K562 (cell line): ENCODE measurements around the gene DCST1. TPM values are rescaled to one million over a fixed set of nuclear protein-coding genes. Genes with fewer than 3 reads are reported as not detected.

Source experiments
- ATAC-seq: fragments of 200-7000 bp; cut with Tn5 transposase; 3 replicates; pipeline ENCODE4 v1.9.1; 2020; ENCODE audit warnings: moderate library complexity
- BruUV-seq: library from RNA; stranded (reverse); fragments of 400-500 nt; replicated peaks from 2 replicates; lab custom pipeline; 2021; lab: Mats Ljungman, UMichigan
- CTCF ChIA-PET: fragments of 300-600 bp; formaldehyde crosslinking; extraction: SDS; loops from one replicate; lab custom pipeline; 2021; ENCODE audit warnings: low intra/inter-chr PET ratio; lab: Yijun Ruan, JAX
- POLR2A ChIA-PET: fragments of 300-600, 350-650 bp; sonication (Branson Sonifier 250); formaldehyde crosslinking; extraction: SDS; loops from one replicate; lab custom pipeline; 2021; ENCODE audit warnings: antibody characterized with exemption, inconsistent platforms; lab: Yijun Ruan, JAX
- DNase-seq, 4 experiments: peaks; one replicate each; pipeline versions ENCODE4 v3.0.0 to v3.0.0-alpha.2; 2011 to 2018; ENCODE audit warnings: low spot score in 3 of 4, mixed read lengths in 3 of 4; ENCODE audit errors: extremely low read depth in 1 of 4
- FAIRE-seq: peaks from 2 replicates; lab custom pipeline; 2011; peaks lifted over from hg19 to GRCh38; lab: Jason Lieb, UNC
- H2AFZ ChIP-seq: 2 replicates; pipeline ENCODE4 v1.6.0; 2011; ENCODE audit warnings: low read depth, low read length, control low read depth, inconsistent platforms
- H3K27ac ChIP-seq: fragments of 200-600 bp; 3 replicates; pipeline ENCODE4 v1.8.0; 2011; ENCODE audit warnings: low read depth, mild to moderate bottlenecking, control low read depth, inconsistent platforms, low read length, moderate library complexity, mixed read lengths; ENCODE audit errors: extremely low read depth
- H3K27me3 ChIP-seq, 2 experiments: fragments of 300-600 bp in 1 of 2; 2 replicates in 1 of 2; 3 replicates in 1 of 2; pipeline versions ENCODE4 v1.6.0 to v1.8.0; 2011; ENCODE audit warnings: inconsistent platforms in 2 of 2, low read length in 2 of 2, mild to moderate bottlenecking in 1 of 2, mixed read lengths in 1 of 2, moderate library complexity in 1 of 2; ENCODE audit not compliant: control insufficient read depth in 2 of 2, insufficient read depth in 2 of 2
- H3K36me3 ChIP-seq: fragments of 300-600 bp; 3 replicates; pipeline ENCODE4 v1.8.0; 2011; ENCODE audit warnings: mild to moderate bottlenecking, low read length, inconsistent platforms; ENCODE audit not compliant: control insufficient read depth, insufficient read depth
- H3K4me1 ChIP-seq, 2 experiments: fragments of 200-600 bp in 1 of 2; replicated peaks in 1 of 2; 2 replicates in 1 of 2; 3 replicates in 1 of 2; pipeline versions ENCODE4 v1.5.1 to v1.8.0; 2011; ENCODE audit warnings: inconsistent platforms in 2 of 2, low read length in 2 of 2, mild to moderate bottlenecking in 1 of 2, mixed read lengths in 1 of 2, moderate library complexity in 1 of 2; ENCODE audit not compliant: control insufficient read depth in 2 of 2, insufficient read depth in 2 of 2
- H3K4me2 ChIP-seq: 2 replicates; pipeline ENCODE4 v1.6.1; 2011; ENCODE audit warnings: low read length, control low read depth, inconsistent platforms, mixed read lengths; ENCODE audit not compliant: insufficient read depth
- H3K4me3 ChIP-seq: fragments of 200-600 bp; sonication (generic), shearing (Covaris generic); 2 replicates; pipeline ENCODE4 v1.5.1; 2016; ENCODE audit warnings: control low read depth, inconsistent platforms
- H3K79me2 ChIP-seq: fragments of 200-600 bp; 3 replicates; pipeline ENCODE4 v1.8.0; 2011; ENCODE audit warnings: low read length, inconsistent platforms; ENCODE audit not compliant: control insufficient read depth, insufficient read depth
- H3K9ac ChIP-seq, 2 experiments: 2 replicates each; pipeline versions ENCODE4 v1.6.0 to v1.6.1; 2011; ENCODE audit warnings: low read depth in 2 of 2, low read length in 2 of 2, control low read depth in 1 of 2, inconsistent platforms in 1 of 2, mild to moderate bottlenecking in 1 of 2, mixed read lengths in 1 of 2; ENCODE audit not compliant: insufficient read depth in 1 of 2
- H3K9me1 ChIP-seq: one replicate; pipeline ENCODE4 v1.6.0; 2011; ENCODE audit warnings: inconsistent platforms, mild to moderate bottlenecking, low read length, moderate library complexity; ENCODE audit not compliant: control insufficient read depth, insufficient read depth
- H3K9me3 ChIP-seq: replicated peaks from 2 replicates; pipeline ENCODE4 v1.5.1; 2011; ENCODE audit warnings: low read depth, low read length, inconsistent platforms; ENCODE audit not compliant: control insufficient read depth, insufficient read depth
- H4K20me1 ChIP-seq: replicated peaks from 2 replicates; pipeline ENCODE4 v1.6.1; 2011; ENCODE audit warnings: low read length, inconsistent platforms, mixed read lengths; ENCODE audit not compliant: control insufficient read depth, insufficient read depth
- CAMTA2 ChIP-seq: fragments of 250-450 bp; sonication (Bioruptor Pico); conservative IDR thresholded peaks from 2 replicates; pipeline ENCODE4 v1.5.1; 2022
- CHD2 ChIP-seq: IDR thresholded peaks from 2 replicates; pipeline ENCODE4 v1.6.1; 2011; ENCODE audit warnings: low read depth, low read length
- DPF2 ChIP-seq: fragments of 450-650 bp; IDR thresholded peaks from 2 replicates; pipeline ENCODE4 v1.6.1; 2016
- E2F3 ChIP-seq: fragments of 250-450 bp; sonication (Bioruptor Pico); IDR thresholded peaks from 2 replicates; pipeline ENCODE4 v1.4.0; 2020; ENCODE audit warnings: mild to moderate bottlenecking
- FOXM1 ChIP-seq, 2 experiments: fragments of 450-650 bp in 1 of 2; sonication (generic) in 1 of 2; formaldehyde crosslinking in 1 of 2; IDR thresholded peaks; 2 replicates each; pipeline versions ENCODE4 v1.6.1 to v1.9.0; 2017 to 2022; ENCODE audit warnings: low read depth in 2 of 2, mild to moderate bottlenecking in 2 of 2, missing genetic modification reagents in 1 of 2, moderate library complexity in 1 of 2
- HDAC1 ChIP-seq, 2 experiments: fragments of 450-650 bp; IDR thresholded peaks; 2 replicates each; pipeline ENCODE4 v1.6.1; 2016 to 2017; ENCODE audit warnings: inconsistent platforms in 1 of 2, mild to moderate bottlenecking in 1 of 2, moderate library complexity in 1 of 2
- LEF1 ChIP-seq: fragments of 450-650 bp; IDR thresholded peaks from 2 replicates; pipeline ENCODE4 v1.6.1; 2016; ENCODE audit warnings: mild to moderate bottlenecking
- MAX ChIP-seq: sonication (generic); formaldehyde crosslinking; IDR thresholded peaks from 2 replicates; pipeline ENCODE4 v1.9.0; 2022; ENCODE audit warnings: mild to moderate bottlenecking, missing genetic modification reagents
- MBD2 ChIP-seq: sonication (generic); IDR thresholded peaks from 2 replicates; pipeline ENCODE4 v1.6.1; 2016; ENCODE audit warnings: low read depth, borderline replicate concordance
- MTA3 ChIP-seq: fragments of 450-650 bp; formaldehyde crosslinking; IDR thresholded peaks from 2 replicates; pipeline ENCODE4 v1.6.1; 2017; ENCODE audit warnings: mild to moderate bottlenecking, borderline replicate concordance
- MYNN ChIP-seq, 2 experiments: sonication (generic); formaldehyde crosslinking in 1 of 2; IDR thresholded peaks; 2 replicates each; pipeline versions ENCODE4 v1.5.0 to v1.6.1; 2016 to 2020; ENCODE audit warnings: antibody characterized with exemption in 1 of 2, missing genetic modification reagents in 1 of 2
- PYGO2 ChIP-seq: fragments of 450-650 bp; IDR thresholded peaks from 2 replicates; pipeline ENCODE4 v1.6.1; 2016; ENCODE audit warnings: mild to moderate bottlenecking, missing genetic modification characterization, moderate library complexity, missing compliant biosample characterization
- RNF2 ChIP-seq: sonication (generic); IDR thresholded peaks from 2 replicates; pipeline ENCODE4 v1.6.1; 2016
- SMARCC2 ChIP-seq: fragments of 450-650 bp; IDR thresholded peaks from 2 replicates; pipeline ENCODE4 v1.6.1; 2017; ENCODE audit warnings: antibody characterized with exemption, moderate library complexity, mild to moderate bottlenecking, low read depth
- SREBF2 ChIP-seq: sonication (generic); formaldehyde crosslinking; IDR thresholded peaks from 2 replicates; pipeline ENCODE4 v1.4.0; 2020; ENCODE audit warnings: mild to moderate bottlenecking, missing genetic modification reagents
- TBP ChIP-seq: optimal IDR thresholded peaks from 2 replicates; pipeline ENCODE3; 2011; ENCODE audit warnings: low read depth, low read length, improper control_type of control experiment
- TCF7 ChIP-seq: sonication (generic); IDR thresholded peaks from 2 replicates; pipeline ENCODE4 v1.6.1; 2016; ENCODE audit warnings: antibody characterized with exemption, borderline replicate concordance
- THRAP3 ChIP-seq: fragments of 450-650 bp; IDR thresholded peaks from 2 replicates; pipeline ENCODE4 v1.6.1; 2016; ENCODE audit warnings: mild to moderate bottlenecking, inconsistent platforms, borderline replicate concordance
- ZNF12 ChIP-seq: sonication (generic); formaldehyde crosslinking; IDR thresholded peaks from 2 replicates; pipeline ENCODE4 v1.4.0; 2020; ENCODE audit warnings: mild to moderate bottlenecking, missing genetic modification reagents
- ZNF140 ChIP-seq: fragments of 250-450 bp; sonication (Bioruptor Pico); IDR thresholded peaks from 2 replicates; pipeline ENCODE4 v1.8.0; 2021; ENCODE audit warnings: moderate library complexity, mild to moderate bottlenecking, inconsistent platforms
- WGBS: fragments of 100-300 bp; shearing (Covaris generic); methylation state at CpG from one replicate; pipeline ENCODE4 v1.1.6; 2016; ENCODE audit warnings: low coverage, mixed read lengths; ENCODE audit not compliant: insufficient coverage; ENCODE audit errors: missing lambda C conversion rate; 5-methylcytosine and 5-hydroxymethylcytosine counted together
- in situ Hi-C: fragments of 300-500 bp; cut with MboI; formaldehyde crosslinking; loops from 4 replicates; pipeline ENCODE4 v1.15.0; 2018; ENCODE audit warnings: inconsistent platforms, mixed read lengths
- intact Hi-C: fragments of 100-400 bp; cut with micrococcal nuclease; formaldehyde crosslinking; loops from 2 replicates; pipeline ENCODE4 v1.14.2; 2022
- polyA plus RNA-seq, 8 experiments: library from polyadenylated mRNA; depleted of rRNA in 4 of 8; stranded (reverse) in 5 of 8; unstranded in 3 of 8; fragments of >200 nt; fragmentation: Nextera tagmentation in 2 of 8; fragmentation: Illumina TruSeq in 1 of 8; extraction: Ambion mirVana in 2 of 8; extraction: Trizol in 1 of 8; gene quantifications; 2 replicates each; pipeline versions ENCODE4 v1.2.1 to v1.2.3, GENCODE V29; 2011 to 2014; ENCODE audit warnings: inconsistent platforms in 1 of 8, missing spikeins in 1 of 8
- total RNA-seq, 7 experiments: library from RNA; depleted of rRNA in 6 of 7; stranded (reverse); fragments of >200 nt in 6 of 7; fragmentation: Illumina TruSeq in 2 of 7; extraction: Trizol in 2 of 7; gene quantifications; 2 replicates each; pipeline versions ENCODE4 v1.2.1 to v1.2.3, GENCODE V29; 2011 to 2021; ENCODE audit warnings: low replicate concordance in 1 of 7

DCST1 gene
- total and polyA plus RNA-seq, 9 of the 15 experiments (the other 6 are each of a cell fraction or from before 2014, with no cell fraction given) = not detected

- TF ChIP-seq PYGO2 (tag) = 0 out of 2 replicates have a peak, but pooled peaks have one; percentile 25
These were observed 16.3 kb downstream of the DCST1 start (continued) for GRCh38 chr1:155049651-155050559.

GRCh38 chr1:155050560-155051341 lies 17.1 kb downstream of the DCST1 start, which contains the start of gene ADAM15:
TSS of gene ADAM15 (plus strand) at chr1:155051316. CDS start at chr1:155051387, 71 bp downstream.
- DNase-seq (peak; percentile 91 to 98 (median 98)), ATAC-seq (peak; percentile 90), FAIRE-seq (peak; percentile 58)
- WGBS = under 1% methylated on average over 58 of the region's 99 CpGs
- peak within 1 kb of the TSS; percentile 83 for H3K27ac ChIP-seq
- peaks cover 29 to 51% of the 10 kb centered on the region in 2 experiments for H3K4me1 ChIP-seq
- H2AFZ ChIP-seq = peak within 1 kb of the TSS; percentile 95
- intact Hi-C loops = no loop called here
- no peaks in the 10 kb centered on the region for H4K20me1 ChIP-seq
- no TSS peak for BruUV-seq
- peak within 1 kb of the TSS; percentile 90 to 96 for H3K9ac ChIP-seq
- peaks cover 1% of the 10 kb centered on the region for H3K9me1 ChIP-seq
- peak within 1 kb of the TSS; percentile 80 for H3K4me3 ChIP-seq
- in situ Hi-C loops = no loop called here
- H3K27me3 ChIP-seq = no peaks in the 10 kb centered on the region
- POLR2A ChIA-PET = interaction anchor here (0.6 to 1.7 kb wide), 10 partner anchors 9 to 122 kb away, joined by 3 to 6 read pairs (median 3); no protein-coding TSS in a partner anchor
- H3K79me2 ChIP-seq = peaks cover 19% of the 10 kb centered on the region
- CTCF ChIA-PET = interaction anchor here (0.6 to 1.4 kb wide), 4 partner anchors 34 to 570 kb away, joined by 3 to 4 read pairs (median 3); partner anchors contain the start of gene PYGO2
- peak within 1 kb of the TSS; percentile 99 for H3K4me2 ChIP-seq
- no peaks in the 10 kb centered on the region for H3K9me3 ChIP-seq
- H3K36me3 ChIP-seq = peaks cover 19% of the 10 kb centered on the region; the same call in 1 of the 3 replicates
- peak; percentile 38; the same call in 1 of the 2 replicates for TF ChIP-seq DPF2
- peak; percentile 50; the same call in 1 of the 2 replicates for TF ChIP-seq SMARCC2
- peak; percentile 92 for TF ChIP-seq MTA3
- TF ChIP-seq SREBF2 (CRISPR knock-in tag) = no peak
- TF ChIP-seq HDAC1 (IDR thresholded peaks at IDR 0.05) = peak in 1 of 2 experiments; percentile 73; a peak in 2 of 4 replicates
- no peak for TF ChIP-seq LEF1
- peak; percentile 73 for TF ChIP-seq MYNN (IDR thresholded peaks at IDR 0.05)
- TF ChIP-seq MYNN (CRISPR knock-in tag; IDR thresholded peaks at IDR 0.05) = no peak
- peak; percentile 90 for TF ChIP-seq MAX
- TF ChIP-seq ZNF12 = 0 out of 2 replicates have a peak, but pooled peaks have one; percentile 51
- peak; percentile 25; the same call in 1 of the 2 replicates for TF ChIP-seq CAMTA2 (CRISPR knock-in tag)
- peak; percentile 31; the same call in 1 of the 2 replicates for TF ChIP-seq TCF7
- peak; percentile 27; the same call in 1 of the 2 replicates for TF ChIP-seq MBD2
- TF ChIP-seq FOXM1 (IDR thresholded peaks at IDR 0.05; ENCODE audit: low read depth) = no peak
- peak; percentile 92 for TF ChIP-seq FOXM1 (CRISPR knock-in tag; IDR thresholded peaks at IDR 0.05; ENCODE audit: low read depth)
- no peak for TF ChIP-seq THRAP3
- TF ChIP-seq RNF2 = peak; percentile 65; the same call in 1 of the 2 replicates
- TF ChIP-seq TBP = peak; percentile 51
- TF ChIP-seq CHD2 = no peak
- TF ChIP-seq ZNF140 (CRISPR knock-in tag) = no peak
- TF ChIP-seq E2F3 (CRISPR knock-in tag) = peak; percentile 92; the same call in 1 of the 2 replicates
